ENCODE data around the gene DIAPH2. TPM values are rescaled to one million over a fixed set of nuclear protein-coding genes. Genes with fewer than 3 reads are reported as not detected.

DIAPH2 gene
- total RNA-seq, 4 donors from 2014 or later: 41.8 to 64.5 (median 54.5) TPM

DNA sequence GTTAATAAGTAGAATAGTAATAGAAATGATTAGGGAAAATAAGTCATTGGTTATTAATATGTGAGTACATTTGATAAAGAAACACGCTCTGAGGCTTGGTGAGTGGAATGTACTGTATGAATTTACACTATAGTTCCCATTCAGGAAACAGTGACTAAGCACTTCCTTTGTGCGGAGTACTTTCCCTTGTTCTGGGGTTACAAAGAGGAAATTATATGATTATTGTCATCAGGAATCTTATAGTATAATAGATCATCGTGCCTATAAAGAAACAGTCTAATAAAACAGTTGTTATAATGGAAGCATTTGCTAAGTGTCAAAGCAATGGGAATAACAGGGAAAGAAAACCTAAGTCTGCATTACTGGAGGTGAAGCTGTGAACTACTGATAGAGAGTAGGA, 337.0 kb downstream of the DIAPH2 start:
- Histone ChIP-seq H3K36me3 (no peaks in the 10 kb centered on the region), H3K27me3 (no peaks in the 10 kb centered on the region), H3K27ac (replicated peaks in 1 of 4) (no peak overlapping the region), H3K4me1 (no peaks in the 10 kb centered on the region), H3K4me3 (no peak overlapping the region), H3K9me3 (no peaks in the 10 kb centered on the region)
- WGBS: 74% methylated on average over 3 of the region's 3 CpGs
- no peak for TF ChIP-seq POLR2AphosphoS5 (IDR thresholded peaks at IDR 0.05)
- TF ChIP-seq, protein P1, sequence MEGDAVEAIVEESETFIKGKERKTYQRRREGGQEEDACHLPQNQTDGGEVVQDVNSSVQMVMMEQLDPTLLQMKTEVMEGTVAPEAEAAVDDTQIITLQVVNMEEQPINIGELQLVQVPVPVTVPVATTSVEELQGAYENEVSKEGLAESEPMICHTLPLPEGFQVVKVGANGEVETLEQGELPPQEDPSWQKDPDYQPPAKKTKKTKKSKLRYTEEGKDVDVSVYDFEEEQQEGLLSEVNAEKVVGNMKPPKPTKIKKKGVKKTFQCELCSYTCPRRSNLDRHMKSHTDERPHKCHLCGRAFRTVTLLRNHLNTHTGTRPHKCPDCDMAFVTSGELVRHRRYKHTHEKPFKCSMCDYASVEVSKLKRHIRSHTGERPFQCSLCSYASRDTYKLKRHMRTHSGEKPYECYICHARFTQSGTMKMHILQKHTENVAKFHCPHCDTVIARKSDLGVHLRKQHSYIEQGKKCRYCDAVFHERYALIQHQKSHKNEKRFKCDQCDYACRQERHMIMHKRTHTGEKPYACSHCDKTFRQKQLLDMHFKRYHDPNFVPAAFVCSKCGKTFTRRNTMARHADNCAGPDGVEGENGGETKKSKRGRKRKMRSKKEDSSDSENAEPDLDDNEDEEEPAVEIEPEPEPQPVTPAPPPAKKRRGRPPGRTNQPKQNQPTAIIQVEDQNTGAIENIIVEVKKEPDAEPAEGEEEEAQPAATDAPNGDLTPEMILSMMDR (IDR thresholded peaks at IDR 0.05): no peak
- no peak for TF ChIP-seq POLR2A (IDR thresholded peaks at IDR 0.05; ENCODE audit: low read depth)
- no peak for TF ChIP-seq EP300 (IDR thresholded peaks at IDR 0.05)
- intact Hi-C loops (cut with DNase I): no loop called here
- DNase-seq (ENCODE audit: extremely low spot score): no peak

DNA sequence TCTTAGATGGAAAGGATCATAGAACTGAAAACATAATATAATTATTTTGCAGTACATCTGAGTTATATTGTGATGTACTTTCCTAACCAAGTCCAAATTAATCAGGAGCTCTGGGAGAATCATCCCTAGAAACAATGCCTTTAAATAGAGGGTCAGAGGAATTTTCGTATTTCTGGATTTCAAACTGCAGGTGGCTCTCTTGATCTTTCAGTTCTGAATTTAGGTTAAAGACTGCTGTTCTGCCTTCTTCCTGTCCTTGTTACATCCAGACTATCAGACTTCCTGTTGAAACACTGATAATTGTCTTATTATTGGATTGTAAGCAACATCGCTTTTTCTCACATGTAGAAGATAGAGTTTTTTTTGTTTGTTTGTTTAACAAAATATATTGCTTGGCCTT, 341.8 kb downstream of the DIAPH2 start:
- Histone ChIP-seq H3K4me3 (no peak overlapping the region), H3K4me1 (no peaks in the 10 kb centered on the region), H3K27me3 (no peaks in the 10 kb centered on the region), H3K27ac (replicated peaks in 1 of 4) (no peak overlapping the region), H3K36me3 (no peaks in the 10 kb centered on the region), H3K9me3 (no peaks in the 10 kb centered on the region)
- no peak for DNase-seq (ENCODE audit: extremely low spot score)
- WGBS: 56% methylated on average over 2 of the region's 2 CpGs
- TF ChIP-seq EP300 (IDR thresholded peaks at IDR 0.05) (no peak), POLR2AphosphoS5 (IDR thresholded peaks at IDR 0.05) (no peak), POLR2A (IDR thresholded peaks at IDR 0.05; ENCODE audit: low read depth) (no peak)
- TF ChIP-seq, protein P1 (IDR thresholded peaks at IDR 0.05): no peak
- intact Hi-C loops (cut with DNase I): no loop called here

DNA sequence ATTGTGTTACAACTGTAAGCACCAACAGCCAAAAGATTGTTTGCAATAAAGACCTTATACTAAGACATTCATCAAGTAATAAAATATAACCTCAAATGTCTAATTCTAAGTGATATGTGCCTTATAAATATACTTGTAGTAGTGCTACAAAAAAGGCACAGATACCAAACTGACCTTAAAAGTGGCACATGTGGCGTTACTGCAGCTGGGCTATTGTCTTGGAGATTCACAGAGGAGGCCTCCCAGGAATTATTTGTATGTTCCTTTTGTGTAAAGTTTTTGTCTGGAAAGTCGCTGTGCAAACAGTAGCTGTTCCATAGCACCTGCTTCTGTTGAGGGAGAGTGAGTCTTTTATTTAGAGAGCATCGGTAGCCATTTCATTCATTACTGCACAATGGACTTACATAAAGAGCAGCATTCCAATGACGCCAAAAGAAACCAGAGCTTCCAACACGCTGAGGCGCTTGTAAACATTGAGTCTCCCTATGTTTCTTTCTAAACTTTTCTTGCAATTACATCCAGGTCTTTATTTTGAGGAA, 342.8 kb downstream of the DIAPH2 start:
- no peak for DNase-seq (ENCODE audit: extremely low spot score)
- H3K4me1 ChIP-seq: no peaks in the 10 kb centered on the region
- no peak overlapping the region for H3K4me3 ChIP-seq
- 32% methylated on average over 6 of the region's 6 CpGs for WGBS
- no peaks in the 10 kb centered on the region for H3K9me3 ChIP-seq
- no peak overlapping the region for H3K27ac ChIP-seq (replicated peaks in 1 of 4)
- no peaks in the 10 kb centered on the region for H3K27me3 ChIP-seq
- H3K36me3 ChIP-seq: no peaks in the 10 kb centered on the region
- intact Hi-C loops (cut with DNase I): no loop called here
- TF ChIP-seq, protein P1 (IDR thresholded peaks at IDR 0.05): no peak
- no peak for TF ChIP-seq EP300 (IDR thresholded peaks at IDR 0.05)

DNA sequence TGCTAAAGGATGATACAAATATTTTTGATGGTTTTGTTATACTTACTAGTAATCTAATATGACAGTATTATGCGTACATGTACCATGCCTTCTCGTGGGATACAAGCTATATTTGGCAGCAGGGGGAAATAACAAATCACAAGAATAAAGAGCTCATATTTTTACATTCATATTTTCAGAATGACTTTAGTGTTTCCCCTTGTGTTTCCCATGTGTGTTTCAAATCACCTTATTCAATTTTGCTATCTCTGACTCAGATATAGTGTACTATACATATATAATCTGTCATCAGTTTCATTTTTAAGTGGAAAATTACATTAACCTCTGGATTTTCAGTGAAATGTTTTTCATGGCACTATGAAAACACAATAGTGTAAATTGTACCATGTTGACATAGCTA, 345.8 kb downstream of the DIAPH2 start:
- Histone ChIP-seq H3K27ac (replicated peaks in 1 of 4) (no peak overlapping the region), H3K4me3 (no peak overlapping the region), H3K4me1 (no peaks in the 10 kb centered on the region), H3K27me3 (no peaks in the 10 kb centered on the region), H3K9me3 (no peaks in the 10 kb centered on the region), H3K36me3 (no peaks in the 10 kb centered on the region)
- TF ChIP-seq POLR2A (IDR thresholded peaks at IDR 0.05; ENCODE audit: low read depth) (no peak), POLR2AphosphoS5 (IDR thresholded peaks at IDR 0.05) (no peak), EP300 (IDR thresholded peaks at IDR 0.05) (no peak)
- TF ChIP-seq, protein P1 (IDR thresholded peaks at IDR 0.05): no peak
- DNase-seq (ENCODE audit: extremely low spot score): no peak
- 75% methylated on average over 2 of the region's 2 CpGs for whole genome bisulfite sequencing
- intact Hi-C loops (cut with DNase I): no loop called here

DNA sequence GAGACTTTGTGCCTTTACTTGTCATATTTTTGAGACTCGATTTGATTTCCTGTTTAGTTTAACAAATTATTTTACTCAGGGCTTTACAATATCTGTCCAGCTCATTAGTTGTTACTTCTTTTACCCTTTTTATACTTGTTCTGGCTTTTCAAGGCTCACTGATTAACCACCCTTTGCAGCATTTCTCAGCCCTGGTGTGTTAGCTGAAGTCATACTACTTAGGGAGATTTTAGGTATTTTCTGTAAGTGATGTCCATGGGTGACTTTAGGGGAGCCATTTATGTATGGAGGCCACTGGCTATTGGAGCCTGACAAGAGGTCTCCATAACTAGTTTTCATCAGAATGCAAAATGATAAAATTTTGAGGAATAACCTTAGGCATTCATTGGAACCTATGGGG, 346.3 kb downstream of the DIAPH2 start:
- Histone ChIP-seq H3K36me3 (no peaks in the 10 kb centered on the region), H3K4me1 (no peaks in the 10 kb centered on the region), H3K9me3 (no peaks in the 10 kb centered on the region), H3K27ac (replicated peaks in 1 of 4) (no peak overlapping the region), H3K4me3 (no peak overlapping the region), H3K27me3 (no peaks in the 10 kb centered on the region)
- TF ChIP-seq EP300 (IDR thresholded peaks at IDR 0.05) (no peak), POLR2A (IDR thresholded peaks at IDR 0.05; ENCODE audit: low read depth) (no peak), POLR2AphosphoS5 (IDR thresholded peaks at IDR 0.05) (no peak)
- TF ChIP-seq, protein P1 (IDR thresholded peaks at IDR 0.05): no peak
- intact Hi-C loops (cut with DNase I): no loop called here
- no peak for DNase-seq (ENCODE audit: extremely low spot score)
- WGBS: 85% methylated on average over 1 of the region's 1 CpG

All from esophagus muscularis mucosa (tissue), 4 donors.